HL-60/S4 treated with retinoic acid at 250 ng/mL for 4 days and 3 days (cell line): Measurements from ENCODE around the gene ASXL2.

Source experiments
- in situ Hi-C: fragments of 300-500 bp; cut with MboI; formaldehyde crosslinking; loops from 2 replicates; pipeline ENCODE4 v1.7.0; 2022; ENCODE audit warnings: low sequenced_read_pairs

ASXL2 gene

GRCh38 chr2:25808006-25808383 is 70.3 kb downstream of the ASXL2 start:
- in situ Hi-C loops = no loop called here

GRCh38 chr2:25806941-25807340 is 71.3 kb downstream of the ASXL2 start:
- in situ Hi-C loops = no loop called here

GRCh38 chr2:25805987-25806386 is 72.3 kb downstream of the ASXL2 start:
- in situ Hi-C loops = no loop called here

- in situ Hi-C loops = no loop called here
Observed at GRCh38 chr2:25804338-25804737, 73.9 kb downstream of the ASXL2 start.

GRCh38 chr2:25799301-25799700 is 79.0 kb downstream of the ASXL2 start:
- in situ Hi-C loops = no loop called here

- in situ Hi-C loops = no loop called here
Observed at GRCh38 chr2:25797620-25798488, 80.4 kb downstream of the ASXL2 start.

GRCh38 chr2:25794544-25795276 is 83.6 kb downstream of the ASXL2 start:
- in situ Hi-C loops = no loop called here

- in situ Hi-C loops = no loop called here
Observed at GRCh38 chr2:25790074-25790790, 88.1 kb downstream of the ASXL2 start.

GRCh38 chr2:25788457-25788856 is 89.8 kb downstream of the ASXL2 start:
- in situ Hi-C loops = no loop called here

- in situ Hi-C loops = no loop called here
Observed at GRCh38 chr2:25787020-25787419, 91.3 kb downstream of the ASXL2 start.

GRCh38 chr2:25784404-25784803 is 93.9 kb downstream of the ASXL2 start:
- in situ Hi-C loops = no loop called here

- in situ Hi-C loops = no loop called here
Observed at GRCh38 chr2:25777077-25777476, 101.2 kb downstream of the ASXL2 start.

GRCh38 chr2:25772078-25772477 is 106.2 kb downstream of the ASXL2 start:
- in situ Hi-C loops = no loop called here

- in situ Hi-C loops = no loop called here
Observed at GRCh38 chr2:25763575-25763974, 114.7 kb downstream of the ASXL2 start.

GRCh38 chr2:25760297-25760696 is 118.0 kb downstream of the ASXL2 start:
- in situ Hi-C loops = no loop called here

GRCh38 chr2:25758348-25758747 is 119.9 kb downstream of the ASXL2 start:
- in situ Hi-C loops = no loop called here

GRCh38 chr2:25757906-25758305 is 120.4 kb downstream of the ASXL2 start:
- in situ Hi-C loops = no loop called here

GRCh38 chr2:25756536-25756935 is 121.8 kb downstream of the ASXL2 start:
- in situ Hi-C loops = no loop called here

GRCh38 chr2:25749676-25750075 is 128.6 kb downstream of the ASXL2 start:
- in situ Hi-C loops = no loop called here

- in situ Hi-C loops = no loop called here
Observed at GRCh38 chr2:25744055-25744454, 134.2 kb downstream of the ASXL2 start.

- in situ Hi-C loops = no loop called here
Observed at GRCh38 chr2:25743132-25743830, 135.0 kb downstream of the ASXL2 start.
